SU-DHL-6 (cell line): ENCODE data around the gene ALAS1.

ENCODE experiments used
- H2AFZ ChIP-seq: fragments of 200-600 bp; sonication (generic); 2 replicates; pipeline ENCODE4 v1.6.1; 2014; ENCODE audit warnings: low read depth, mild to moderate bottlenecking, moderate library complexity, mixed read lengths, antibody characterized with exemption, low read length; ENCODE audit not compliant: severe bottlenecking
- H3F3A ChIP-seq: fragments of 200-600 bp; shearing (Covaris generic); 2 replicates; pipeline ENCODE4 v1.6.0; 2016; ENCODE audit warnings: antibody characterized with exemption, mild to moderate bottlenecking; ENCODE audit not compliant: insufficient read depth
- H3K27ac ChIP-seq: fragments of 200-600 bp; sonication (generic); 2 replicates; pipeline ENCODE4 v1.5.1; 2016; ENCODE audit warnings: low read depth, mild to moderate bottlenecking, low read length, moderate library complexity, mixed read lengths
- H3K27me3 ChIP-seq: fragments of 200-600 bp; sonication (generic), shearing (Covaris generic); 2 replicates; pipeline ENCODE4 v1.6.0; 2014; ENCODE audit warnings: mild to moderate bottlenecking, low read length
- H3K36me3 ChIP-seq: fragments of 200-600 bp; sonication (generic); 2 replicates; pipeline ENCODE4 v1.6.1; 2014; ENCODE audit warnings: mild to moderate bottlenecking, low read length, mixed read lengths
- H3K4me2 ChIP-seq: fragments of 300-600, 200-600 bp; shearing (Covaris generic), sonication (generic); 2 replicates; pipeline ENCODE4 v1.6.0; 2014; ENCODE audit warnings: low read length, low read depth, mild to moderate bottlenecking; ENCODE audit not compliant: poor library complexity, severe bottlenecking
- H3K4me3 ChIP-seq: fragments of 200-600 bp; sonication (generic); 2 replicates; pipeline ENCODE4 v1.5.1; 2014; ENCODE audit warnings: antibody characterized with exemption, low read length, mild to moderate bottlenecking, mixed read lengths; ENCODE audit not compliant: insufficient read depth, poor library complexity, severe bottlenecking
- H3K79me2 ChIP-seq: fragments of 200-600 bp; sonication (generic); 2 replicates; pipeline ENCODE4 v1.6.1; 2014; ENCODE audit warnings: mild to moderate bottlenecking, low read length, moderate library complexity; ENCODE audit not compliant: insufficient read depth
- H3K9ac ChIP-seq: fragments of 200-600 bp; sonication (generic); 2 replicates; pipeline ENCODE4 v1.7.0; 2014; ENCODE audit warnings: mild to moderate bottlenecking, low read length
- H3K9me2 ChIP-seq: fragments of 200-600 bp; sonication (generic); replicated peaks from 2 replicates; pipeline ENCODE4 v1.6.1; 2014; ENCODE audit warnings: low read length; ENCODE audit not compliant: insufficient read depth
- H3K9me3 ChIP-seq: fragments of 200-600 bp; sonication (generic); 2 replicates; pipeline ENCODE4 v1.6.1; 2014; ENCODE audit warnings: low read length, mixed read lengths; ENCODE audit not compliant: insufficient read depth
- H4K20me1 ChIP-seq: fragments of 200-600 bp; sonication (generic); 2 replicates; pipeline ENCODE4 v1.6.1; 2014; ENCODE audit warnings: low read depth, mild to moderate bottlenecking, antibody characterized with exemption, low read length, moderate library complexity, mixed read lengths
- EZH2phosphoT487 ChIP-seq: fragments of 200-600 bp; sonication (generic), shearing (Covaris generic); conservative IDR thresholded peaks from 2 replicates; pipeline ENCODE4 v1.6.1; 2018; ENCODE audit warnings: mild to moderate bottlenecking, antibody characterized with exemption, low read length, moderate library complexity, mixed read lengths
- TF ChIP-seq, protein P1 (sequence below): fragments of 200-600 bp; sonication (generic); IDR thresholded peaks from one replicate; pipeline ENCODE4 v1.5.1; 2017; ENCODE audit warnings: antibody characterized with exemption, mild to moderate bottlenecking, low read length, moderate library complexity; ENCODE audit not compliant: insufficient read depth, poor library complexity, severe bottlenecking

The ALAS1 gene

DNA sequence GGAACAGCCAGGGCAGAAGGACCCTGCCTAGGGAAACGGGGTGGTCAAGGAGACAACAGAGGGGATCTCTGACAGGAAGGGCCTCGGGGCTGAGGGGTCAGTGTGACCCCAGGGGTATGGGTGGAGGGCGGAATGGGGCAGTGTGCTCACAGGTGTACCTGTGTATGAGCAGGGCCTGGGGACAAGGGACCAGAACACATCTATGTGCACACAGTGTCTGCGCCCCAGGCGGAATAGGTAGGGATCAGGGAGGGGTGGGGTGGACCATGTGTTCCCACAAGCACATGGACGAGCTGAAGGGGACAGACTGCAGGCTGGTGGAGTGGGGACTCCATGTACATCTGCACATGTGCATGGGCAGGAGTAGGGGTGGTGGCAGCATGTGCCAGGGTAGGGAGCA is 32.5 kb downstream of the ALAS1 start:
- Histone ChIP-seq H3K9ac (no peak overlapping the region), H3K27ac (no peak overlapping the region), H3K9me2 (no peaks in the 10 kb centered on the region), H4K20me1 (no peaks in the 10 kb centered on the region), H3K79me2 (no peaks in the 10 kb centered on the region), H3K27me3 (no peaks in the 10 kb centered on the region), H2AFZ (no peak overlapping the region), H3K4me3 (no peak overlapping the region), H3K36me3 (no peaks in the 10 kb centered on the region), H3F3A (peaks cover 12% of the 10 kb centered on the region), H3K4me2 (no peak overlapping the region), H3K9me3 (no peaks in the 10 kb centered on the region)
- no peak for TF ChIP-seq EZH2phosphoT487
- TF ChIP-seq, protein P1, sequence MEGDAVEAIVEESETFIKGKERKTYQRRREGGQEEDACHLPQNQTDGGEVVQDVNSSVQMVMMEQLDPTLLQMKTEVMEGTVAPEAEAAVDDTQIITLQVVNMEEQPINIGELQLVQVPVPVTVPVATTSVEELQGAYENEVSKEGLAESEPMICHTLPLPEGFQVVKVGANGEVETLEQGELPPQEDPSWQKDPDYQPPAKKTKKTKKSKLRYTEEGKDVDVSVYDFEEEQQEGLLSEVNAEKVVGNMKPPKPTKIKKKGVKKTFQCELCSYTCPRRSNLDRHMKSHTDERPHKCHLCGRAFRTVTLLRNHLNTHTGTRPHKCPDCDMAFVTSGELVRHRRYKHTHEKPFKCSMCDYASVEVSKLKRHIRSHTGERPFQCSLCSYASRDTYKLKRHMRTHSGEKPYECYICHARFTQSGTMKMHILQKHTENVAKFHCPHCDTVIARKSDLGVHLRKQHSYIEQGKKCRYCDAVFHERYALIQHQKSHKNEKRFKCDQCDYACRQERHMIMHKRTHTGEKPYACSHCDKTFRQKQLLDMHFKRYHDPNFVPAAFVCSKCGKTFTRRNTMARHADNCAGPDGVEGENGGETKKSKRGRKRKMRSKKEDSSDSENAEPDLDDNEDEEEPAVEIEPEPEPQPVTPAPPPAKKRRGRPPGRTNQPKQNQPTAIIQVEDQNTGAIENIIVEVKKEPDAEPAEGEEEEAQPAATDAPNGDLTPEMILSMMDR: no peak

DNA sequence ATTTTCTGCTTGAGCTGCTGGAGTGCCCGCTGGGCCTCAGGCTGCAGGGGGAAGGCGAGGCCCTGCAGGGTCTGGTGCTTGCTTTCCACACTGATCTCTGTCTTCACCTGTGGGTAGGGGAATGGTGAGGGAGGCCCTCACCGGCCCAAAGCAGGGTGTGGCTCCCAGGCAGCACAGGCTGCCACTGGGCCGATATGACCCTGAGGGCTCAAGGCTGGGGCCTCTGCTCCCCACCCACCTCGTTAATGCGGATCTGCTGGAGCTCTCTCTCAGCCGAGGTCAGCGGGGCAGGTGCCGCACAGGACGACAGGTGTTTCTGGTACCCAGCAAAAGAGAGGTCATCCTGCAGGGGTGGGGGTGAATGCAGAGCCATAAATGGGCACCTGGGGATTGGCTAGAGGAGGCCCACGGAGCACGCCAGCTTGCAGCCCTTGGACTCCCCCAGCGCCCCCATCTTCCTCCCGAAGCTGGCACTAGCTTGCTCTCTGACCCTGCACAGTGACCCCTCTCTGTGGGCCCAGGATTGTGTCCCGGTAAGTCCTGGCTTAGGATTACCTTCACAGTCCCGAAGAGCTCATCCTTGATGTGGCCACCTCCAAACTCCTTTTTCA is 33.0 kb downstream of the ALAS1 start:
- no peaks in the 10 kb centered on the region for H3K79me2 ChIP-seq
- H3K36me3 ChIP-seq: no peaks in the 10 kb centered on the region
- H3F3A ChIP-seq: peaks cover 8% of the 10 kb centered on the region; the same call in 1 of the 2 replicates
- no peak for TF ChIP-seq EZH2phosphoT487
- TF ChIP-seq, protein P1: no peak
- no peaks in the 10 kb centered on the region for H3K9me2 ChIP-seq
- no peak overlapping the region for H3K4me3 ChIP-seq
- no peaks in the 10 kb centered on the region for H3K9me3 ChIP-seq
- no peak overlapping the region for H2AFZ ChIP-seq
- H4K20me1 ChIP-seq: no peaks in the 10 kb centered on the region
- no peaks in the 10 kb centered on the region for H3K27me3 ChIP-seq
- no peak overlapping the region for H3K9ac ChIP-seq
- H3K27ac ChIP-seq: no peak overlapping the region
- H3K4me2 ChIP-seq: no peak overlapping the region

DNA sequence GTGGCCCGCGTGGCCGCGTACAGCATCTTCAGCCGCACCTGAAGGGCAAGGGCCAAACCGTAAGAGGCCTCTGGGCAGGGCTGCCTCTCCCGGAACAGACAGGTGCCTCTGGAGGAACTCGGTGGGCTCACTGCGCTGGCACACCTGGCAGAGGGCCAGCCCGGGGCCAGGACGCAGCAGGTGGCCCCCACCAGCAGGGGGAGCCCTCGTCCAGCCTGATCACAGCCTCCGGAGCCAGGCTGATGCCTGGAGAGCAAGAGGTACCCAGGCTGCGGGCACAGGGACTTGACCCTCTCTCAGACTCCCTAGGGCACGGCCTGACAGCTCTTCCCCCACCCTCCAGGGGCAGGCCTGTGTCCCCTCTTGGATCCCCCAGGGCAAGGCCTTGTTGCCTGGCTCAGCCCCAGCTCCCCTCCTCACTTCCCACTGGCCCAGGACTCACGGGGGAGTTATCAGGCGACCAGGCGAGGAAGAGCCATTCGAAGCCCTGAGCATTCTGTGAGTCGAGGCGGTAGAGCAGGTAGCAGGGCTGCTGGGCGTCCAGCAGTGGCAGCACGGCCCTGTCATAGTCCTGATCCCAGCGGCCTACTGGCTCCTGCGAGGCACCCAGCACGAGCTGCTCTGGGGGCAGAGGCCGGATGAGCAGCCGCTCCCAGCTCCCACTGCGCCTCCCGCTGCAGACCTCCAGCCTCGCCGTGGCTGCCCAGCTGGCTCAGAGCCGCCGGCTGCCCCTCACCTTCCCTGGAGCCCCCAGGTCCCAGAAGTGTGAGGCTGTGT is 33.7 kb downstream of the ALAS1 start:
- Histone ChIP-seq H3K4me2 (no peak overlapping the region), H3K9me3 (no peaks in the 10 kb centered on the region), H3K79me2 (0 out of 2 replicates have a peak, but pooled peaks cover 2% of the 10 kb centered on the region), H2AFZ (no peak overlapping the region), H3K27me3 (no peaks in the 10 kb centered on the region), H3K9ac (no peak overlapping the region), H3K27ac (no peak overlapping the region), H3K36me3 (no peaks in the 10 kb centered on the region), H3K9me2 (no peaks in the 10 kb centered on the region), H3K4me3 (no peak overlapping the region), H3F3A (0 out of 2 replicates have a peak, but pooled peaks cover 5% of the 10 kb centered on the region), H4K20me1 (no peaks in the 10 kb centered on the region)
- TF ChIP-seq EZH2phosphoT487: no peak
- TF ChIP-seq, protein P1: peak; percentile 93
